DMS153 (cell line): ENCODE measurements around the gene PKDREJ.

ENCODE experiments used
- DNase-seq: peaks from one replicate; lab custom pipeline; 2025; lab: John Stamatoyannopoulos, UW

PKDREJ gene

DNA sequence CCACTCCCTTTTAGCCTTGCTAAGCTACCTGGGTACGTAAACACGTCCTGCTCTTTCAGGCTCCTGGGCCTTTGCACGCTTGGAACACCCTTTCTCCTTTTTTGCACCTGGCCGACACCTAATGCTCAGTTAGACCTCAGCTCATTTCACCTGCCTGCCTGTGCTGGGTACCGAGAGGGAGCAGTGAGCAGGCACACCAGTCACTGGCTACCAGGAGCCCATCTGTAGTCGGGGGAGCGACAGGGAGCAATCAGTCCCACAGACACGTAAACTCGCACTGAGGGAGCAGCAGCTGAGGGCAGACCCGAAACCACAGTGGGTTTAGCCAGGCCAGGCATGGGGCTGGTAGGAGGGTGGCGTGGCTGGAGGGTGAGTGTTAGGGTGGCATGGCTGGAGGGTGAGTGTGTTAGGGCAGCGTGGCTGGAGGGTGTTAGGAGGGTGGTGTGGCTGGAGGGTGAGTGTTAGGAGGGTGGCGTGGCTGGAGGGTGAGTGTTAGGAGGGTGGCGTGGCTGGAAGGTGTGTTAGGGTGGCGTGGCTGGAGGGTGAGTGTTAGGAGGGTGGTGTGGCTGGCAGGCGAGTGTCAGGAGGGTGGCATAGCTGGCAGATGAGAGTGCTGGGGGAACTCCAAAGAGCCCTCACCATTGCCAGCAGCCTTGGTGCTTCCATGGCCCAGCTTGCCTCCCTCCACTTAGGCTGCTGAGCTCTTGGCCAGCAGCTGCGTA is 27.1 kb upstream of the PKDREJ start:
- no peak for DNase-seq

DNA sequence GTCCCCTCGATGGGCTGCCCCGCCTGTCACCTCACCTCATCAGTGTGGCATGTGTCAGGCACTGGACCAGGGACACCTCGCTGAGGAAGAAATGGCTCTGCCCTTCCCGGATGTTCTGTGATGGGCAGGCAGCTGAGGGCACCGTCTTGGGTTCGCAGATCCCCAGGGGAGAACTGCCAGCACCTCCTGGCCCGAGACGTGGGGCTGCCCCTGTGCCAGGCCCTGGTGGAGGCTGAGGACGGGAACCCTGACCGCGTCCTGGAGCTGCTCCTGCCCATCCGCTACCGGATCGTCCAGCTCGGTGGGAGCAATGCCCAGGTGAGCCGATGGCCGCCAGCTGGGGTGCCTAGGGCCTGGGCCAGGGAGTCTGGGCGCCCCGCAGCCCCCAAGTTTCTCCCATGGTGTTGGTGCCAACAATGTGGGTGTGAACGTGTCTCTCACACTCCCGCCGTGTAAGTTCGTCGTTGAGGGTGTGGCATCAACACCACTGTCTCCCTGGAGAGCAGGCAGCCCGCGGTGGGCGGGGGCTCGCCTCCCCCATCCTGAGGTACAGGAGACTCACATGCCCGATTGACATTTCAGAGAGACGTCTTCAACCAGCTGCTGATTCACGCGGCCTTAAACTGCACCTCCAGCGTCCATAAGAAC is 26.2 kb upstream of the PKDREJ start:
- no peak for DNase-seq

DNA sequence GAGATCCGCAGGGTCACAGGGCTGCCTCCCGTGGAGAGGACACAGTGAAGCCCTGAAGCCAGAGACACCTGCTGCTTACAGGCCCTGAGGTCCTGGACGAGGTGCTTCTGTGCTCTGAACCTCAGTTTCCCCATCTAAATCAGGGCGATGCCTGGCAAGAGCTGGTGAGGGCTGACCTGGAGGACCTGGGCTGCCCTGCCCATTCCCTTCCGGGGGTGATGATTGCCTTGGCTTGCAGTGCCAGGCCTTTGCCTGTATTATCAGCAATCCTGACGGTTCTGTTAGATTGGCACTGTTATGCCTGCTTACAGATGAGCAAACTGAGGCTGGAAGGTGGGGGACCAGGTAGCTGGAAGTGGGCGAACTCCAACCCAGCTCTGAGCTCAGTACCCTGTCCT is 25.7 kb upstream of the PKDREJ start:
- no peak for DNase-seq

DNA sequence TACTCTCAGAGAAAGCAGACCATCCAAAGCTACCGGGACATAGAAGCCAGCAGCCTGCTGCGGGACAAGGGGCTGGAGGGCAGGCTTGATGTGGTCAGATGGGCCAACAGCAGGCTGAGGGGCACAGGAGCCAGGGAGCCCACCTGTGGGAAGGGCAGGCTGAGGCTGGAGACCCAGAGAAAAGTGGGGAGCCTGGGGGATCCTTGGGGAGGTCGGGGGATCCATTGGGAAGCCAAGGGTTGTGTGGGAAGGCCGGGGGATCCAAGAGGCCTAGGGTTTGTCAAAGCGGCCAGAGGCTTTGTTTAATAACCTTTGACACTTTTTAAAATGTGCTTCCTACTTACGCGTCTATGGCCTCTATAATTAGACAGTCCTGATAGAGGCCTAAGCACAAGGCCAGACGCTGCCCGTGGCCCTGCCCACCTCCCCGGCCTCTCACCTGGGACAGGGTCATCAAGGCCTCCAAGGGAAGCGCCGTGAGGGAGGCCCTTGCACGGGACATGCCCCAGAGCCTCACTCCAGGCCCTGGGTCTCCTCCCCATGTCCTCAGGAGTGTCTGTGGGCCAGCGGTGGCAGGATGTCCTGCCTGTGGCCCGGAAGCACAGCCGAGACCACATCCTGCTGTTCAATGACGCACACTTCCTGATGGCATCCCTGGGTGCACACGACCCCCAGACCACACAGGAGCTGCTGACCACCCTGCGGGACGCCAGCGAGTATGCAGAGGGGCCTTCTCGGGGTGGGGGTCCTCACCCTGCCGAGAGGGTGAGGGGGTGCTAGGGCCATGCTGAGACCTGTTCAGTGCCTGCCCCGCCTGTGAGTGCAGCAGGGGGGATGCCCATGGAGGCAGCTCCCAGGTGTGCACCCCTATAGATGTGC is 25.0 kb upstream of the PKDREJ start:
- DNase-seq: no peak

DNA sequence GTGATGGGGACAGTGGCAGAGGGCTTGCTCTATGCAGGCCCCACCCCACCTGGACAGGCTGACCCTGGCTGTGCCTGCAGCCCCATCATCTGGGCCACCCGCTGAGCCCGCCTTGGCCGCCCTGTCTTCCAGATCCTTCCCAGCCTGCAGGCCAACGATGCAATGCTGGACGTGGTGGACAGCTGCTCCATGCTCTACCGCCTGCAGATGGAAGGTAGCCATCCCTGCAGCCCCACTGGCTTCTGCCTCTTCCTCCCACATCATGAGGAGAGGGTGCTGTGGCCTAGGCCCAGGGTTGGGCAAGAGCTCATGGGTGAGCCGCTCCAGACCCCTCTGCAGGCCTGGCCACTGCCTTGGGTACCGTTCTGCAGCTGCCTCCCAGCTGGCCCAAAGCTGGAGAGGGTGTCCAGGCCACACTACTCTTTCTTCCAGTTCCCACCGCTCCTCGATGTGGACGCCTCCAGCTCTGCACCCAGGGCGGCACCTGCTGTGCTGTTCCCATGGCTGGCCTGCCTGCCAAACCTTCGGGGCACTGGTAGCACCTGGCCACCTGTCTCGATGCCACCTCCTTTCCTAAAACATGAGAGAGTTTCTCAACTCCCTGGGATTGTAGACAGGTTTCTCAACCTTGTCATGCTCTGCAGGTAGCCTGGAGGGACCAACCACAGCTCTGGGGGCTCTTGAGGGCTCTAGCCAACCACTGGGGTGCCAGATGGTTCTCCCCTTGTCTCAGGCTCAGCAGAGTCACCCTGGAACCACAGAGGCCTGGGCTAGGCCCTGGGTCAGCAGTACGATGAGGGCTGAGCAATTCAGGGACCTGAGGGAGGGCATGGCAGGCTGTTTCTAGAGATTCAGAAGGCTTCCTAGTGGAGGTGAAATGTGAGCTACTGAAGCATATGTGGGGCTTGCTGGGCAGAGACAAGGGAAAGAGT is 24.1 kb upstream of the PKDREJ start:
- no peak for DNase-seq

DNA sequence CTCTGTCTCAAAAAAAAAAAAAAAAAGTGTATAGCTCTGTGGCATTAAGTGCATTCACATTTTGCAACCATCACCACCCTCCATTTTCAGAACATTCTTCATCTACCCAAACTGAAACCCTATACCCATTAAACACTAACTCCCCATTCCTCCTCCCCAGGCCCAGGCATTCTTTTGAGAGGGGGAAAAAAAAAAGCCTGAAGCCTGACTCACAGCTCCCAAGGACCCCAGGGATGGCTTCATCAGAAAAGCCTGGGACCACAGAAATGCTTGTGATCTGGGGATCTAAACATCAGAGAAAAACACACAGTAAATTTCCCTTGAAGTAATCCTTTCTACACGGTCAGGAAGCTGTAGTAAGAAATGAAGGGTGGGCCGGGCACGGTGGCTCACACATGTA is 22.9 kb upstream of the PKDREJ start:
- DNase-seq: no peak

DNA sequence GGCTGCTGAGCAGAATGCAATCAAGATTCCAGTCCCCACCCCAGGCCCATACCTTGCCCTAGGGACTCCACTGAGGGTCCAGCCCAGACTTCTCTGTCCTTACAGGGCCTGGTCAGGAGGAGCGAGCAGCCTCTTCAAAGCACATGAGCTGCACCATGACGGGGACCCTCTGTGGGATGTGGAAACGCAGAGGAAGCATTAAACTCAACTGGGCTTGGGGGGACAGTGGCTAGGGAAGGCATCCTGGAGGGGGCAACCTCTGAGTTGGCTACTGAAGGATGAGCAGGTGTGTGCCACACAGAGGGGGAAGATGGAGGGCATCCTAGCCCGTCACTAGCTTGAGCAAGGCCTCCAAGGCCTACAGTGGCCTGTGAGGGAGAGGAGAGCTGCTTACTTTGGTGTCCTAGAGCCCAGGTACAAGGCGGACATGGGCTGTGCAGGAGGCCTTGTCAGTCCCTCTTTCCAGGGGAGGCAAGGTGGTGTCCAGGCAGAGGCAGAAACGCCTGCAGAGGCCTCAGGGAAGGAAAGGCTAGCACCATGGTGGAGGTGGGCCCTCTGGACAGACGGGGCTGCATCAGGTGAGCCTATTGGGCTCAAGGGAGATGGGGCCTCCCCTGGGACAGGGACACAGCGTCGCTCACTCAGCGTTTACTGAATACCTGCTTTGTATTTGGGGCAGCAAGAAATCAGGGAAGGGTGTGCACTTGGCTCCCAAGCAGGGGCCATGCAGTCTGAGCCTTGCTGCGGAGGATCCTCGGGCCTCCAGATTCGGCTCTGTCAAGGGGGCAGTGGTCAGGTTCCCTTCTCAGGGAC is 18.9 kb upstream of the PKDREJ start:
- DNase-seq: no peak

DNA sequence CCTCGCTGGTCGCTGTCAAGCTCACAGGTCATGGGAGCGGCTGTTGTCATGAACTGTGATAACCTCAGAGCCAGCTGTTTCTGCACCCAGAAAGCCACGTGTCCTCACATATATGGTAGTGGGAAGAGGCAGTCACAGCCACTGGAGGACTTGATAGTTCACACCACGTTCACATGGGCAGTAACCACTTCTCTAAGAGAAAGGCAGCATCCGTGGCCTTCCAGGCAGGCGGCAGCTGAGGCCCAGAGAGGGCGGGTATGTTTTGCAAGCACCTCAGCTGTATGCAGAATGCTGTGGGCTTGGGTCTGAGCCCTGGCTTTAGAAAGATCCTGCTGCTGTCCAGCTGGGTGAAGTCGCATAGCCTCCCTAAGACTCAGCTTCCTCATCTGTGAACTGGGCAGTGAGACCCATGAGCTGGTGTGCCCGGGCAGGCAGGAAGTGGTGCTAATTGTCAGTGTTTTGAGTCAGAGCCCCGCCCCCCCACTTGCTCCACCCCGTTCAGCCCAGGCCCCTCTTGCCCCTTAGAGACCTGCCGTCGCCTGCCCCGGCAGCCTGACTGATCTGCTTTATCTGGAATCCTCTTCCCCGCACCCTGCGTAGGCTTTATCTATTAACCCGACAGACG is 18.0 kb upstream of the PKDREJ start:
- no peak for DNase-seq

DNA sequence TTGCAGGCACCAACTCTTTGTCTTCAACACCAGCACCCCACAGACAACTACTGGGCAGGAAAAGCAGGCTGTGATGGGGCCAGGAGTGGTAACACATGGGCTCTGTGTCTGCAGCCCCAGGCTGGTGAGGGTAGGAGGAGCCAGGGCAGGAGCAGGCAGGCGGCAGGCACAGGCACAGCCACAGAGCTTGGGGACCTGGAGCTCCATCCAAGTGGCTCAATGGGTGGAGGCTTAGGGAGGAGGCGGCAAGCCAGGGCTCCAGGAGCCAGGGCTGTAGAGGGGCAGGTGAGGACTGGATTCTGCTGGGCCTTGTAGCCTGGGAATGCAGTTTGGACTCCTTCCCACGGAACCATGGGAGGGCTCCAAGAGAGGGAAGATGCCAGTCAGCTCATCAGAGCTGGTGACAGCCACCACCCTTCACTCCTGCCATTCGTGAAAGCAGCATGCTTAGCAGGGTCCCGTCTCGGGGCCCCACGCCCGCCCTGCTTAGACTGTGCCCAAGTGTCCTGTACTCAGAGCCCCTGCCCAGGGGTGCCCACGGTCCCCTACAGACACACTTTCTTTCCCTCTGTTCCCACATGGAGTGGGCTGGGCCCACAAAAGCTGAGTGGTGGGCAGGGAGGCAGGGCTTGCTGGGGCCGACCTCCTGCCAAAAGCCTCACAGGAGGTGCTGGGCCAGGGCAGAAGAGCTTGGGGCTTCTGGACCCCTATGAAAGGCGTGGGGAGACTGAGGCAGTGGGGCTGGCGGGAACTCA is 17.1 kb upstream of the PKDREJ start:
- no peak for DNase-seq

DNA sequence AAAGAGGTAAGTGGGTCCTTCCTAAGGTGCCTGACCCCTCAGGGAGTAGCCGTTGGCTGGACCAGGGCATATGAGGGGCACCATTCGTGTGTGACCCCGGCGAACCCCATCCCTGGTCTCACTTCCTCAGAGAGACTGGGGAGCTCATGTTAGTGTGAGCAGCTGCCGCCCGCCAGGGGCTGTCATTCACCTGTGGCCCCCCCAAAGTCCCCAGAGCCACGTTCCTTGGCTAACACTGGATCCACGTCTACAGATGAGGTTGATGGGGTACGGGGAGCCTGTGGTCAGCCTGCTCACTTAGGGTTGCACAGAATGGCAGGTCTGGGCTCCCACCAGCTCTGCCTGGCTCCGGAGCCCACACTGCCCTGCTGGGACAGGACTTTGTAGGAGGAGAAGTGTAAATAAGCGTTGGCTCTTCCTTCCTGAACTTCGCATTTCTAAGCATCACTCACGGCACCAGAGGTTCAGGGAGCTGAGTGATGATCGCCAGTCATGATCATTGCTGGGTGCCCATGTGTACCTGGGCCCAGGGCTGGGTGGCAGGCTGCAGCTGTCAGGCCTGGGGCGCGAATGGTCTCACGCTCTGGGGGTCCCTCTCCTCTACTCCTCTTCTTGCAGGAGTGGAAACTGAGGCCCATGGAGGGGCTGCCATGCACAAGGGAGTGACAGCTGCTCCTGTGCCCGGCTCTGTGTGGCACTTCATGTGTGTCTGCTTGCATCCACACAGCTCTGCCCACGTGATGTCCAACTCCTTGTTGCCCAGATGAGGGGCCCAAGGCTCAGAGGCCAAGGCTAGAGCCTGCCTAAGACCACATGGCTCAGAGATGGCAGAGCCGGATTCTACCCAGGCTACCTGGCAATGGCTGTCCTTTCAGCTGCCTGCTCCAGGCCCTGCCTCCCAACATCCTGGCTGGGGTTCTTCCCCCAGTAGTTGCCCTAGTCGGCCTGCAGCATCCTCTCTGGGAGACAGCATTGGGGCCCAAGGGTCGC is 15.8 kb upstream of the PKDREJ start:
- no peak for DNase-seq

DNA sequence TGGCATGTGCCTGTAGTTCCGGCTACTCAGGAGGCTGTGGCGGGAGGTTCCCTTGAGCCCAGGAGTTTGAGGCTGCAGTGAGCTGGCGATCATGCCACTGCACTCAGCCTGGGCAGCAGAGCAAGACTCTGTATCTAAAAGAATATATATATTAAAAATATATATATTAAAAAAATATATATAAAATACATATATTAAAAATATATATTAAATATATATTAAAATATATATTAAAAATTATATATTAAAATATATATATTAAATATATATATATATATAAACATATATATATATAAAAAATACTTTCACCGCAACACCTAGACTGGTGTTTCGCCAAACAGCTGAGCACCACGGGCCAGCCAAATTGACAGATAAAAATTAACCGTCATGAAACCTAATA is 13.4 kb upstream of the PKDREJ start:
- DNase-seq: no peak

DNA sequence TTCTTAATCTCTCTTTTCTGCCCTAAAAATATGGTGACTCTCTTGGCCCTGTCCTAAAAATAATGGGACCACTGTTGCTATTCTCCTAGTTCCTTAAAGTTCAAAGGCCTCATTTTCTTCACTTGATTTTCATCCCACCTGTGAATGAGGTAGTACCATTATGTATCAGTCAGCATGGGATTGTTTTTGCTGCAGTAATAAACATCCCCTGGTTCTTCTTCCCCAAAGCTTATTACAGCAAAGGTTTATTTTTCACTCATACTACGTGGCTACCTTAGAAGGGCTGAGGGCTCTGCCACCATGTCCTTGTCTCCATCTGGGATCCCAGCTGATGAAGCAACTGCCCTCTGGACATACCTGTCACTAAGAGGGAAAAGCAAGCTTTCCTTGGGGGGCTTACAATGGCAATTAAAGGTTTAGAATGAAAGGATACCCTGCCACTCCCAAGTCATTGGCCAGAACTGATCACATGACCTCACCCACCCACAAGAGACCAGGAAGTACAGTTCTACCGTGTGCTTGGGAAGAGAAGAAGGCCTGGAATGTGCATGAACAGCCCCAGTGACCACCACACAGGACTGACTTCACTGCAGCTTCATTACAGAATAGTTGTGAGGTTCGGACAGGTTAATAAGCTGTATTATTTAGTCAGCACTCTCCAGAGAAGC is 12.4 kb upstream of the PKDREJ start:
- DNase-seq: no peak

DNA sequence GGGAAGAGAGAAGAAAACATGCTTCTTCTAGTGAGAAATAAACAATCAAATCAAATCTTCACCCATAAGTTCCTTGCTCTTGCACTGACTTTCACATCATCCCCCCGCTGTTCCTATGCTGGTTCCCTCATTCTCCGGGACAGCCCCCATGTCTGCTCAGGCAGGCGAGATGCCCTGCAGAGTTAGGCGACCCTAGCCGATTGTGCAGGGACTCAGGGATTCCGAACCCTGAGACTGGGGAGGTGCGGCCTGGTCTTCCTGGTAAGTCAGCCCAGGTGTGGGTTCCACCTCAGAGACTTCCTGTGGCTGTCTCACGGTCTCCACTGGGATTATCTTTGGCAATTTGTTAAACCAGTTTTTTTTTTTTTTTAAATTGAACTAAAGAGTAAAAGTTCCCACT is 11.2 kb upstream of the PKDREJ start:
- no peak for DNase-seq

DNA sequence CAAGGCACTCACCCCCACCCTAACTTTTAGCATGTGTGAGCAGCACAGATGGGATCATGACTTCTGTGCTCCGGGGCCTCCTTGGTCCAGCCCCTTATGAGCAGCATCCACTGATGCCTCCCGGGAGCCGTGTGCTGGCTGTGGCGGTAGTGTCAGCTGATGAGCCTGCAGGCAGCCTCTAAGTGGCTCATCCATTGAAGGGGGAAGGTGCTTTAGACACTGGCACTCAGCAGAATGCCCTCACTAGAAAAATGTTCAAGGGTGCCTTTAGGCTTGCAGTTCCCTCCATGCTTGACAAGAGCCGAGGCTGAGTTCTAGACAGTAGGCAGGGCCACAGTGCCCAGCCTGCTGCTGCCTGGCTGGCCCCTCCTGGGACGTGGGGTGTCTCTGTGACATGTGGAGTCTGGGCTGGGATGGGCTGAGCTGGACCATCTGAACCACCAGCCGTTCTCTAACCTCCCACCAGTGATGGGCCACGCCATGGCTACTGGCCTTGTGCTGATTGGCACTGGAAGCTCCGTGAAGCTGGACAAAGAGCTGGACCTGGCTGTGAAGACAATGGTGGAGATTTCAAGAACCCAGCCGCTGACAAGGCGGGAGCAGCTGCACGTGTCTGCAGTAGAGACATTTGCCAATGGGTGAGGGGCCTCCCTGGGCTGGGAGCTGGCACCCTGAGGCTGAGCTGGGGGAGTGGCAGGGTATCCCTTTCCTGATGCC is 10.4 kb upstream of the PKDREJ start:
- no peak for DNase-seq

DNA sequence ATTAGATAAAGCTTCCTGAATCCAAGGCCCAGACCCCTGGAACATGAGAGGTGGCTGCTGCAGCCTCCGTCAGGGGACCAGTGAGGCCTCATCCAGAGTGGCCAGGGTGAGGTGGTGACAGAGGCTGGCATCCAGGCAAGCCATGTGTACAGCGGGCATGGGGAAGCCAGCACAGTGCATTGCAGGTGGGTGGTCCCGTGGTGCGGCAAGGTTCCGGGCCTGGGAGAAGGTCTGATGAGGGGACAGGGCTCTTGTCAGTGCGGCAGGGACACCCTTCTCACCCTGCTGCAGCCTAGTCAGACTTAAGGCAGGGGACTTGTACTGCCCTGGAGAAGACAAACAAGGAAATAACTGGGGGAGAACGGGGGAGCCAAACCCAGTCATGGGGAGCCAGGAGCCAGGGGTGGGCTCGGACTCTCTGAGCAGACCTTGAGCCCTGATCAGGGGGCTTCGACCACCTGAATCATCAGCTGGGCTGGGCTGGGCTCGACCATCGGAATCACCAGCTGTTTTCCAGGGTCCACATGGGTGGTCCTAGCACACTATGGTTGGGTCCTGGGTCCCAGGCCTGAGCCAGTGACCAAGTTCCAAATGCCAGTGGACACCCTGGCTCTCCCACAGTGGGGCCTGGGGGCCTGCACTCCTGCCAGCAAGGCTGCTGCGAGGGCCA is 9.8 kb upstream of the PKDREJ start:
- no peak for DNase-seq

DNA sequence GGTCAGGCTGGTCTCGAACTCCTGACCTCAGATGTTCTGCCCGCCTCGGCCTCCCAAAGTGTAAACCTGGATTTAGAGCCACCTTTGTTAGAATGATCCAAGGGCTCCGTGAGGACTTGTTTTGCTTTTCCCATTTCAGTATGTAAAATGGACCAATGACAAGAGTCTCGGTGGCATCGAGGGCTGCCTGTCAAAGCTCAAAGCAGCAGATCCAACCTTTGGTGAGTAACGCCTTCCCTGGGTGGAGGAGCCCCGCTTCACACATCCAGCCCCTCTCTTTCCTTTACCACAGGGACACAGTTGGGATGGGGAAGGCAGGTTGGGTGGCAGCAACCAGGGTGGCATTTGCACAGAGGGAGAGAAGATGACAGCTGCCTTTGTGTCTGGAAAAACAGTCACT is 9.1 kb upstream of the PKDREJ start:
- no peak for DNase-seq

DNA sequence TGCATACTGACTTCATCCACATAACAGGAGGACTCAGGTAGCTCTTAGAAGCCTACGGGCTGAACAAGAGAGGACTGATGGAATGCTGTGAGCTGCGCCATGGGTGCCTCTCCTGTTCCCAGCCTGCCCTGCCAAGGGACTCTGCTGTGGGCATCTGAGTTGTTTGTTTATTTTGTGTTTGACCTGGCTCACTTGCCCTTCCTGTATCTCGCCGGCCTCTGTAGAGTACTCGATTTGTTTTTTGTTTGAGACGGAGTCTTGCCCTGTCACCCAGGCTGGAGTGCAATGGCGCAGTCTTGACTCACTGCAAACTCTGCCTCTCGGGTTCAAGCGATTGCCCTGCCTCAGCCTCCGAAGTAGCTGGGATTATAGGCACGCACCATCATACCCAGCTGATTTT is 6.4 kb upstream of the PKDREJ start:
- no peak for DNase-seq
